ENCODE data around the gene ABCA13. TPM values are rescaled to one million over a fixed set of nuclear protein-coding genes. Genes with fewer than 3 reads are reported as not detected.
A peak's percentile ranks its signal among the peaks of the same experiment; 100 is the strongest.

Gene ABCA13
- 0.11 TPM in 1 of 2 replicates, not detected in the other for total RNA-seq (2014; rRNA removed; shearing (Covaris generic))
- polyA plus RNA-seq (2016; fragmentation: Nextera tagmentation; extraction: Ambion mirVana), result not detected in 2 replicates

- no peak within 1 kb of the TSS for H3K27ac ChIP-seq
- H2AFZ ChIP-seq, result no peak within 1 kb of the TSS
- no peaks in the 10 kb centered on the region for H3K9me3 ChIP-seq (ENCODE audit: low read depth)
- no peaks in the 10 kb centered on the region for H3K36me3 ChIP-seq (ENCODE audit: low read depth)
- TF ChIP-seq EZH2 (IDR thresholded peaks at IDR 0.05; ENCODE audit: insufficient read depth, poor library complexity, severe bottlenecking), result no peak
- no peak for TF ChIP-seq EZH2phosphoT487 (IDR thresholded peaks at IDR 0.05; ENCODE audit: insufficient read depth, low read depth)
- H3K4me2 ChIP-seq (ENCODE audit: unreplicated experiment), result no peak within 1 kb of the TSS
- H3F3A ChIP-seq (ENCODE audit: insufficient read depth), result no peaks in the 10 kb centered on the region
- no peaks in the 10 kb centered on the region for H3K79me2 ChIP-seq (ENCODE audit: insufficient read depth)
- in situ Hi-C loops (cut with MboI), result no loop called here
- peak; percentile 48 for DNase-seq
- H3K9me2 ChIP-seq (ENCODE audit: insufficient read depth), result no peaks in the 10 kb centered on the region
- no peaks in the 10 kb centered on the region for H3K27me3 ChIP-seq (replicated peaks; ENCODE audit: insufficient read depth)
- peaks cover 17% of the 10 kb centered on the region for H3K4me1 ChIP-seq (ENCODE audit: insufficient read depth)
- 38 to 40% methylated on average over 4 of the region's 4 CpGs for WGBS, 2 experiments (ENCODE audit: low coverage in 1 of 2, low lambda C conversion rate in 2 of 2, missing lambda C conversion rate in 2 of 2)
- no peaks in the 10 kb centered on the region for H4K20me1 ChIP-seq (ENCODE audit: insufficient read depth)
- no peak within 1 kb of the TSS for H3K9ac ChIP-seq
- no peak within 1 kb of the TSS for H3K4me3 ChIP-seq
Measured at GRCh38 chr7:48171202-48171601, at the start of gene ABCA13. TSS of gene ABCA13 (plus strand) at chr7:48171458. CDS start at chr7:48171484, 26 bp downstream.

GRCh38 chr7:48126037-48126436, 45.2 kb upstream of the ABCA13 start:
- Histone ChIP-seq H3K79me2 (ENCODE audit: insufficient read depth) (no peaks in the 10 kb centered on the region), H3K27ac (no peak overlapping the region), H3K9me3 (ENCODE audit: low read depth) (no peaks in the 10 kb centered on the region), H3K4me2 (ENCODE audit: unreplicated experiment) (no peak overlapping the region), H2AFZ (no peak overlapping the region), H4K20me1 (ENCODE audit: insufficient read depth) (no peaks in the 10 kb centered on the region), H3F3A (ENCODE audit: insufficient read depth) (peaks cover 7% of the 10 kb centered on the region), H3K4me3 (no peak overlapping the region), H3K9ac (no peak overlapping the region), H3K27me3 (replicated peaks; ENCODE audit: insufficient read depth) (no peaks in the 10 kb centered on the region), H3K9me2 (ENCODE audit: insufficient read depth) (no peaks in the 10 kb centered on the region), H3K36me3 (ENCODE audit: low read depth) (no peaks in the 10 kb centered on the region), H3K4me1 (ENCODE audit: insufficient read depth) (peaks cover 8% of the 10 kb centered on the region; the same call in 1 of the 2 replicates)
- WGBS, 2 experiments (ENCODE audit: low coverage in 1 of 2, low lambda C conversion rate in 2 of 2, missing lambda C conversion rate in 2 of 2), result 62 to 72% methylated on average over 1 to 2 of the region's 2 CpGs
- in situ Hi-C loops (cut with MboI), result no loop called here
- no peak for DNase-seq
- no peak for TF ChIP-seq EZH2 (IDR thresholded peaks at IDR 0.05; ENCODE audit: insufficient read depth, poor library complexity, severe bottlenecking)
- no peak for TF ChIP-seq EZH2phosphoT487 (IDR thresholded peaks at IDR 0.05; ENCODE audit: insufficient read depth, low read depth)

- Histone ChIP-seq H3K27ac (no peak overlapping the region), H4K20me1 (ENCODE audit: insufficient read depth) (no peaks in the 10 kb centered on the region), H3K36me3 (ENCODE audit: low read depth) (no peaks in the 10 kb centered on the region), H3F3A (ENCODE audit: insufficient read depth) (peaks cover 7% of the 10 kb centered on the region), H2AFZ (no peak overlapping the region), H3K27me3 (replicated peaks; ENCODE audit: insufficient read depth) (no peaks in the 10 kb centered on the region), H3K79me2 (ENCODE audit: insufficient read depth) (no peaks in the 10 kb centered on the region), H3K4me1 (ENCODE audit: insufficient read depth) (peaks cover 8% of the 10 kb centered on the region; the same call in 1 of the 2 replicates), H3K4me2 (ENCODE audit: unreplicated experiment) (no peak overlapping the region), H3K9ac (no peak overlapping the region), H3K4me3 (no peak overlapping the region), H3K9me3 (ENCODE audit: low read depth) (no peaks in the 10 kb centered on the region), H3K9me2 (ENCODE audit: insufficient read depth) (no peaks in the 10 kb centered on the region)
- peak; percentile 53 for DNase-seq
- TF ChIP-seq EZH2phosphoT487 (IDR thresholded peaks at IDR 0.05; ENCODE audit: insufficient read depth, low read depth) (no peak), EZH2 (IDR thresholded peaks at IDR 0.05; ENCODE audit: insufficient read depth, poor library complexity, severe bottlenecking) (no peak)
- in situ Hi-C loops (cut with MboI), result no loop called here
Measured at GRCh38 chr7:48130658-48131108, 40.6 kb upstream of the ABCA13 start.

- H3K79me2 ChIP-seq (ENCODE audit: insufficient read depth), result no peaks in the 10 kb centered on the region
- no peak overlapping the region for H3K4me3 ChIP-seq
- peaks cover 7% of the 10 kb centered on the region for H3F3A ChIP-seq (ENCODE audit: insufficient read depth)
- DNase-seq, result no peak
- H3K27me3 ChIP-seq (replicated peaks; ENCODE audit: insufficient read depth), result no peaks in the 10 kb centered on the region
- no peaks in the 10 kb centered on the region for H3K36me3 ChIP-seq (ENCODE audit: low read depth)
- H3K27ac ChIP-seq, result no peak overlapping the region
- no peak overlapping the region for H2AFZ ChIP-seq
- H3K4me2 ChIP-seq (ENCODE audit: unreplicated experiment), result no peak overlapping the region
- TF ChIP-seq EZH2 (IDR thresholded peaks at IDR 0.05; ENCODE audit: insufficient read depth, poor library complexity, severe bottlenecking) (no peak), EZH2phosphoT487 (IDR thresholded peaks at IDR 0.05; ENCODE audit: insufficient read depth, low read depth) (no peak)
- in situ Hi-C loops (cut with MboI), result no loop called here
- H3K9me2 ChIP-seq (ENCODE audit: insufficient read depth), result no peaks in the 10 kb centered on the region
- peaks cover 8% of the 10 kb centered on the region; the same call in 1 of the 2 replicates for H3K4me1 ChIP-seq (ENCODE audit: insufficient read depth)
- H4K20me1 ChIP-seq (ENCODE audit: insufficient read depth), result no peaks in the 10 kb centered on the region
- no peaks in the 10 kb centered on the region for H3K9me3 ChIP-seq (ENCODE audit: low read depth)
- H3K9ac ChIP-seq, result no peak overlapping the region
Measured at GRCh38 chr7:48132792-48133191, 38.5 kb upstream of the ABCA13 start.

GRCh38 chr7:48139459-48139858, 31.8 kb upstream of the ABCA13 start:
- H3K4me1 ChIP-seq (ENCODE audit: insufficient read depth), result peaks cover 8% of the 10 kb centered on the region; the same call in 1 of the 2 replicates
- in situ Hi-C loops (cut with MboI), result no loop called here
- no peaks in the 10 kb centered on the region for H4K20me1 ChIP-seq (ENCODE audit: insufficient read depth)
- no peak overlapping the region for H3K9ac ChIP-seq
- peak; percentile 55 for DNase-seq
- H2AFZ ChIP-seq, result peak overlapping the region; percentile 51
- TF ChIP-seq EZH2 (IDR thresholded peaks at IDR 0.05; ENCODE audit: insufficient read depth, poor library complexity, severe bottlenecking), result no peak
- no peak for TF ChIP-seq EZH2phosphoT487 (IDR thresholded peaks at IDR 0.05; ENCODE audit: insufficient read depth, low read depth)
- H3K9me2 ChIP-seq (ENCODE audit: insufficient read depth), result no peaks in the 10 kb centered on the region
- H3K27ac ChIP-seq, result no peak overlapping the region
- H3K9me3 ChIP-seq (ENCODE audit: low read depth), result no peaks in the 10 kb centered on the region
- WGBS, 2 experiments (ENCODE audit: low coverage in 1 of 2, low lambda C conversion rate in 2 of 2, missing lambda C conversion rate in 2 of 2), result 55 to 64% methylated on average over 3 of the region's 3 CpGs
- H3K4me2 ChIP-seq (ENCODE audit: unreplicated experiment), result no peak overlapping the region
- no peak overlapping the region for H3K4me3 ChIP-seq
- H3K27me3 ChIP-seq (replicated peaks; ENCODE audit: insufficient read depth), result no peaks in the 10 kb centered on the region
- H3K79me2 ChIP-seq (ENCODE audit: insufficient read depth), result no peaks in the 10 kb centered on the region
- no peaks in the 10 kb centered on the region for H3K36me3 ChIP-seq (ENCODE audit: low read depth)
- no peaks in the 10 kb centered on the region for H3F3A ChIP-seq (ENCODE audit: insufficient read depth)

Measured in GM23248 (cell line).